GM18520 (cell line): ENCODE results near the gene KCTD11.
"Not testable (repeated sequence)": the region's sequence is repeated elsewhere in the genome, so short reads cannot be mapped to it uniquely, and the experiment has no call there.

Experiments used
- ATAC-seq: cut with Tn5 transposase; IDR thresholded peaks from one replicate; pipeline ENCODE4 v1.9.1; 2021; ENCODE audit not compliant: unreplicated experiment

KCTD11 gene

DNA sequence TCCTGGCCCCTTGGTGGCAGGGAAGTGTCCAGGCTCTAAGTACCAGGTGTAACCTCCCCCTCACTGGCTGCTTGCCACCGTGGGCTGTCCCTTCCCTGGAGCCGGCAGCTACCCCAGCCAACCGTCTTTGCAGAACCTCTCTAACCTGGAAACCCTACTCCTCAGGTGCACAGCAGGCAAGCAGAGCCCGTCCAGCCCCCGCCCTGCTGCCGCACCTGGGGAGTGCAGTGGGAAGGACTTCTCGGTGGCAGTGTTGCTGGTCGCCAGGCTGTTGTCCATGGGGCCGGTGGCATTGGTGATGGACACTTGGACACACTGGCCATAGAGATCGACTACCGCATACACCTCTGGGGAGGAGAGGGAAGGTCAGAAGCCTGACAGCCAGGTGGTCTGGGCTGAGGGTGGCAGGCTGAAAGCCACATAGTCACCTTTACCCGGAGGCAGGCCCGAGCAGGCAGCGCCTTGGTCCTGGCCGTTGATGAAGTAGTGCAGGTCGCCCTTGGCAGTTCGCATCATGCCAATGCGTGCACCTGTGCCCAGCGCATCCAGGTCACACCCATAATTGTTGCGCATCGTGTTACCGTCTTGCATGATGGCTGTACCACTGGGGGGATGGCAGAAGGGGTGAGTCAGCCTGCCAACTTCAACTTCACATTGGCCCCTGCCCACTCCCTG, 29.3 kb upstream of the KCTD11 start:
- ATAC-seq, result no peak

GRCh38 chr17:7323731-7324437, 28.1 kb upstream of the KCTD11 start:
- ATAC-seq, result no peak

GRCh38 chr17:7324438-7324779, 27.6 kb upstream of the KCTD11 start:
- no peak for ATAC-seq

DNA sequence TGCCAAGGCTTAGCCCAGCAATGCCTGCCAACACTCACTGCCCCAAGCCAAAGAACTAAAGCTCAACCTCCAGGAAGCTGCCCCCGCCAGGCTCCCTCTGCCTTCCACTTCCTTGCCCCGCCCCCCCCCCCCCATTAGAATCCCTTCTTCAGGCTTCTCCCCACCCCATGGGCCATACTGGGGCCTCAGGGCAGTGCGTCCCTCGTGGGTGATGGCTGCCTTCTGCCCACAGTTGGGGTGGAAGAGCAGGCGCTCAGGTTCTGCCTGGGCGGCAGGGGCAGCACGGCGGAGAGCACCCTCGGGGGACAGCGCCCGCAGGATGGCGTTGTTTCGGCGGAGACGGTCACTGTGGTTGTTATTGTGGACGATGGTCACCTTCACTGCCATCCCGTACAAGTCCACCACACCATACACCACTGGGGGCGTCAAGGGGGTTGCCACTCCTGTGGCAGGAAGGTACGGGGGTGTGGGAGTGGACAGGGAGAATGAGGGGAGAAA, 26.9 kb upstream of the KCTD11 start:
- ATAC-seq, result no peak

GRCh38 chr17:7326186-7326585, 25.8 kb upstream of the KCTD11 start:
- ATAC-seq, result no peak

GRCh38 chr17:7327056-7327455, 24.9 kb upstream of the KCTD11 start:
- ATAC-seq, result no peak

DNA sequence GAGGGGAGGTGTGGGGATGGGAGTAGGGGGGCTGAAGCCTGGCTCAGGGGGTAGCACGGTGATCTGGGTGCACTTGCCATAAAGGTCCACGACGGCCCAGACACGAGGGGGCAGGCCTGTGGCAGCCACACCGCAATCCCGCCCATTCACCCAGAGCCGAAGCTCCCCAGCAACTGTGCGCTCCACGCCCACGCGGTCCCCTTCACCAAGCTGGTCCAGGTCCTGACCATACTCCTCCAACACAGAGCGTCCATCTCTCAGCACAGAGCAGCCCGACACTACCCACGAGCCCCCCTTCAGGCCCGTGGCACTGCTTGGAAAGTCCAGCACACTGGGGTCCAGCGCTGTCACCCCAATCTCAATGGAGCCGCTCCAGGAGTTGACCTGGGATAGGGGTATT, 24.5 kb upstream of the KCTD11 start:
- no peak for ATAC-seq

DNA sequence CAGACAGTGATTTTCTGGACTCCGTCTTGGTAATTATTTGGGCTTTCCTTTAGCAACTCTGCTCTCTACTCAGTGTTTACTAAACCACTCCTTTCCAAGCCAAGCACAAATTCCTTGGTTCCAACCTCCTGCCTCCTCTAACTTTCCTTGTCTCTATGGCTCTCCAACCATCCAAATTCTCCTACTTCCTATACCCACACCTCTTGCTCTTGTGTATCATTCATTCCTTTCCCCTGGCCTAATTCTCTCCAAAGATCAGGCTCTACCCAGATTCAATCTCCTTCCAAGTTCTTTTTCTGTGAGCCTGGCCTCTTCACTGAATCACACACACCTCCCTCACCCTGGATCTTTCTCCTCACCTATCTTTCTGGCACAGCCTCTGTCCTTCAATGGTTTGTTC, 24.0 kb upstream of the KCTD11 start:
- no peak for ATAC-seq

DNA sequence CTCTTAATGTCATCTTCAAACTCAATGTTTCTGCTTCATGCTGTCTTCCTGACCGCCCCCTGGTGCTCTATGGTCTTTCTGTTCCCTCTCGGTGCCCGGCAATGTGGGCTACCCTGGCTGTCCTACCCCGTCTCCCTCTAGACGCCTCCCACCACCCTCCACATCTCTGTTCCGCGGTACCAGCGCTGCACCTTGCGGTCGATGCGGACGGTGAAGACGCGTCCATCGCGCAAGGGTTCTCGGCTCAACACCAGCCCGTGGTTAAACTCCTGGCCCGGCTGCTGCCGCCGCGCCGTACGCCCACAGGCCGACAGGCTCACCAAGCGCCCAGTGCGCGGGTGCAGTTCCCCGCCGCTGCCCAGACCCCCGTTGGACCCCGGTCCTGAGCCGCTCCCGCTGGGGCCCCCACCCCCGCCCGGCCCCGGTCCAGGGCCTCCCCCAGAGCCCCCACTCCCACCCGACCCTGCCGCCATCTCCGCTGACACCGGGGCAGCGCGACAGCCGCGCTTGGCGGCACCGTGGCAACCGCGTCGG, 23.1 kb upstream of the KCTD11 start, which contains the start of gene NEURL4:
Gene NEURL4 (minus strand): TSS at position 496 of the 534 bp plus-strand sequence. CDS start 23 bp downstream, at position 473.
- ATAC-seq, result no peak

GRCh38 chr17:7329374-7329996, 22.5 kb upstream of the KCTD11 start:
- ATAC-seq, result peak; percentile 52

DNA sequence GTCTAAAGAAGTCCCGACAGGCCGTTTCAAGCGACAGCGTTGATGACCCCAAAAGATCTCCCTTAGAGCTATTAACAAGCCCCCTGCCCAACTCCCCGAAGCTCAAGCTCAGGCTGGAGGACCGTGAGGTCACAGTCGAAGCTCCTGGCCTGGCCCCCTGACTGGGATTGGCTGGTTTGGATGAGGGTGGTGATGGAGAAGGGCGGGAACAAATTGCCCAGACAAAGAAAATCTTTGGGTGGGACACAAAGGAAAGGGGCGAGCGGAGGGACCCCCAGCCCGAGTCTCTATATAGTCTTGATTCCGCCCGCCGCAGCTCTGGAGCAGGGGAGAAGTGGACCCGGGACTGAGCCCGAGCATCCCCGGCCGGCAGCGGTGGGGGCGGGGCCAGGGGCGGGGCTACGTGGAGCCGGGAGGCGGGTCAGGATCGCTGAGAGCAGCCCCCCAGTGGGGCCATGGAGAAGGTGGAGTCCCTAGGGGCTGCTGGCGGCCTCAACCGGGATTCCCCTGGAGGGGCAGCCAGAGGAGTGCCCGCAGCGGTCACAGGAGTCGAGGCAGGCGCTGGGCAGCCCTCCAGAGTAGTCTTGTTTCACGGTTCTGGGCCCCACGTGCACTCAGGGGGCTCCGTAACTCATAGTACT, 21.8 kb upstream of the KCTD11 start:
- peak; percentile 19 for ATAC-seq

DNA sequence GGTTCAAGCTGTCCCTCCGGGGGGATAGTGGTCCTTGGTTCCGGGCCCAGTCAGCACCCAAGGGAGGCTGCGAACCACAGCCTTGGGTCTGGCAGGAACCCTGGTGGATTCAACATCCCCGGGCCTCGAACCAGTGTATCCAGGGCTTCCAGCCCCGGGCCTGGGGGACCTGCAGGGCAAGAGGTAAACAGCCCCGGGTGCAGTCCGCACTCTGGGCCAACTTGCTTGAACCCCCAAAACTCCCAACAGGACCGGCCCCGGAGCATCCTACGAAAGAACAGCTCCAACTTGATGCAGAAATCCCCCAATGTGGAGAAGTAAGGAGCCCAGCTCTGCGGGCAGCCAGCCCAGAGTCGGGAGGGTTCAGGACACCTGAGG, 21.3 kb upstream of the KCTD11 start:
- no peak for ATAC-seq

GRCh38 chr17:7332111-7332510, 19.9 kb upstream of the KCTD11 start:
- no peak for ATAC-seq

DNA sequence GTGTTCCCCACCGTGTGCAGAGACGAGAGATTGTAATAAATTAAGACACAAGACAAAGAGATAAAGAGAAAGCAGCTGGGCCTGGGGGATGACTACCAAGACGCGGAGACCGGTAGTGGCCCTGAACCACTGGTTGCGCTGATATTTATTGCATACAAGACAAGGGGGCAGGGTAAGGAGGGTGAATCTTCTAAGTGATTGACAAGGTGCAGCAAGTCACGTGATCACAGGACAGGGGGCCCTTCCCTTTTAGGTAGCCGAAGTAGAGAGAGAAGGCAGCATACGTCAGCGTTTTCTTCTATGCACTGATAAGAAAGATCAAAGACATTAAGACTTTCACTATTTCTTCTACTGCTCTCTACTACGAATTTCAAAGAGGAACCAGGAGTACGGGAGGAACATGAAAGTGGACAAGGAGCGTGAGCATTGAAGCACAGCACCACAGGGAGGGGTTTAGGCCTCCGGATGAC, 19.3 kb upstream of the KCTD11 start:
- ATAC-seq, result not testable (repeated sequence)

DNA sequence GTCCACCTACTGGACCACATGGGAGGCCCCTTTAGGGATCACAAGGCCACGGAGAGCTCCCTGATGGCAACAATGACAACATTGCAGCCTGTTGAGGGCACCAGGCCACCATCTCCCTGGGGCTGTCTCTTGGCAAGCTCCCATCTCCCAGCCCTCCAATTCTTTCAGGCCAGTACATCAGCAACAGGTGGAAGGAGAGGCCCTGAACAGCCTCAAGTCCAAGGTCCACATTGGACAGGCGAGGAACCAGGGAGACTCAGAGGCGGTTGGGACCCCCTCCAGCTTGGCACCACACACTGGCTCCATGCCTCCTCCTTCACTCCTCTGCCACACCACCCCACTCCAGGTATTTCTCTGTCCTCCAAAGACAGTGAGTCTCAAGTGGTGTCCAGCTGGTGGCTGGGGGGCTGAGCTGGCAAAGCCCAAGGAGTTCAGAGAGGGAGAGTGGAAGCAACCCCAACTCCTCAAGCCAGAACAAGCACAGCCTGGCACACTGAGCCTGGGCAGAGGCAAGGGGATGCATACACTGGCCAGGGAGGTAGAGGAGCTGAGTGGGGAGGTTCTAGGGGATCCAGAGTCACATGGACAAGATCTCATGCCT, 16.9 kb upstream of the KCTD11 start:
- ATAC-seq, result no peak

- ATAC-seq, result not testable (repeated sequence)
Observed at GRCh38 chr17:7335765-7336164, 16.2 kb upstream of the KCTD11 start.

DNA sequence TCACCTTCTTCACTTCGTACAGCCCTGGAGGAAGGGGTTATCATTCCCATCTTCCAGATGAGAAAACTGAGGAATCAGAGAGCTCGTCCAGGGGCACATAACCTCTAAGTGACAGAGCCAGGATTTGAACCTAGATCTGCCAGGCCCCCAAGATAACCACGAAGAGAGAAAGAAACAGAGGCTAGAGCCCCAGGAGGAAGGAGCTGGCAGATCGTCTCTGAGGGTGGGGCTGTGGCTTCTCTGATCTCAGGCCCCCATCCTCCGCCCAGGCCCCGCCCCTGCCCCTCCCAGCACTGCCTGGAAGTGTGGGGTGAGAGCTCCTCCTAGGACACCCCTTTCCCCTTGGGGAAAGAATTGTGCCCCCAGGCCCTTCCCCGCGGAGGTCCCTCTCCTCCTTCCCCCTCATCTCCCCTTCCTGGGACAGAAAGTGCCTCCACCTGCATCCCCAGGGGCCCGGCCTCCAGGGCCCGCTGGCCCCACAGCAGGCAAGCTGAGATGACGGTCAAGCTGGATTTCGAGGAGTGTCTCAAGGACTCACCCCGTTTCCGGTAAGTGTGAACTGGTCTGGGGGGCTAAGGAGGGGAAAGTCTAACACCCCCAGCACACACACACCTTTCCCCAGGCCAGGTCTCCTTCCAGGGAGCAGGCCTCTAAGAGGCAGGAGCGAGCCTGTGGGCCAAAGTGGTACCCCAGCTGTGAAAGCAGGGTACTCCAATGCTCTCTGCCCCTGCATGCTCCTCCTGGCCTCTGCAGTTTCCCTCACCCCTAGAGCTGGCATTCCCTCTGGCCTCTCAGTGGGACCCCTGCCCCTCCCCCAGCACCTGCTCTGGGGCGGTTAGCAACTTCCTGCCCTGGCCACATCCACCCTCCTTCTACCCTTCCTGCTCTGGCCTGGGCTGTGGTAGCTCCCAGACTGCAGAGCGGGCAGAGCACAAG, 15.5 kb upstream of the KCTD11 start, which contains the start of gene ACAP1:
Gene ACAP1 (plus strand): TSS at position 290 of the 936 bp plus-strand sequence. CDS start 206 bp downstream, at position 496.
- ATAC-seq, result peak; percentile 30

GRCh38 chr17:7337600-7337999, 14.4 kb upstream of the KCTD11 start:
- not testable (repeated sequence) for ATAC-seq

GRCh38 chr17:7340179-7340578, 11.8 kb upstream of the KCTD11 start:
- no peak for ATAC-seq

DNA sequence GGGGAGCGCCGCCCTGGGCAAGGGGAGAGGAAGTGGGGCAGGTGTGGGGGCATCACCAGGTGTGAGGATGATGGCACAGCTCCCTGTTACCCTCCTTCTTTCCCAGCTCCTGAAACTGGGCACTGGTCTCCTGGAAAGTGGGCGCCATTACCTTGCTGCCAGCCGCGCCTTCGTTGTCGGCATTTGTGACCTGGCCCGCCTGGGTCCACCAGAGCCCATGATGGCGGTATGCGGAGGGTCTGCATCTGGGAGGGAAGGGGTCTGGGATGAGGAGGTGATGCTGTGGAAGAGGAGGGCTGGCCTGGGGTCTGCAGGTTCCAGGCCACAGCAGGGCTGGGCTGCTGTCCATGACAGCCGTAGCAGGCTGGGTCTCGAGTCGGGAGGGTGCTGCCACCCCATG, 10.1 kb upstream of the KCTD11 start:
- ATAC-seq, result no peak
